Suprapubic skin (tissue), 4 donors: Measurements from ENCODE around the gene LRRTM3. TPM values are rescaled to one million over a fixed set of nuclear protein-coding genes. Genes with fewer than 3 reads are reported as not detected.

Source experiments
- DNase-seq, 2 donors: peaks; one replicate each; pipeline ENCODE4 v3.0.0-alpha.2; 2019; ENCODE audit warnings: low spot score in 2 of 2
- H3K27ac ChIP-seq: fragments of 200-600 bp; sonication (generic); one replicate; pipeline ENCODE4 v1.5.1; 2019
- H3K27me3 ChIP-seq: fragments of 200-600 bp; sonication (generic); one replicate; pipeline ENCODE4 v1.5.1; 2019
- H3K36me3 ChIP-seq: fragments of 200-600 bp; sonication (generic); one replicate; pipeline ENCODE4 v1.5.1; 2019
- H3K4me1 ChIP-seq: fragments of 200-600 bp; sonication (generic); one replicate; pipeline ENCODE4 v1.5.1; 2019
- H3K4me3 ChIP-seq: fragments of 200-600 bp; sonication (generic); one replicate; pipeline ENCODE4 v1.5.1; 2019; ENCODE audit warnings: mild to moderate bottlenecking
- H3K9me3 ChIP-seq: fragments of 200-600 bp; sonication (generic); one replicate; pipeline ENCODE4 v1.5.1; 2019
- EP300 ChIP-seq: sonication (generic); formaldehyde crosslinking; IDR thresholded peaks from one replicate; pipeline ENCODE4 v1.6.1; 2017; ENCODE audit warnings: antibody characterized with exemption
- POLR2A ChIP-seq, 2 donors: fragments of 450-650 bp; IDR thresholded peaks; one replicate each; pipeline ENCODE4 v1.6.1; 2017; ENCODE audit warnings: antibody characterized with exemption in 2 of 2, mild to moderate bottlenecking in 2 of 2, moderate library complexity in 2 of 2
- POLR2AphosphoS5 ChIP-seq, 3 donors: sonication (generic); formaldehyde crosslinking; IDR thresholded peaks; one replicate each; pipeline ENCODE4 v1.6.1; 2017; ENCODE audit warnings: antibody characterized with exemption in 3 of 3
- WGBS: methylation state at CpG from one replicate; pipeline ENCODE4 v1.1.5; 2018; 5-methylcytosine and 5-hydroxymethylcytosine counted together
- total RNA-seq, 4 donors: library from RNA; depleted of rRNA; stranded (reverse); fragments of >200 nt; gene quantifications; one replicate each; pipeline ENCODE4 v1.1.0, GENCODE V29; 2016
- TF ChIP-seq, protein P1 (sequence below), 2 donors: fragments of 200-600 bp in 1 of 2; fragments of 450-650 bp in 1 of 2; sonication (generic) in 1 of 2; IDR thresholded peaks; one replicate each; pipeline ENCODE4 v1.5.1; 2016 to 2019; ENCODE audit warnings: antibody characterized with exemption in 2 of 2, mild to moderate bottlenecking in 1 of 2, moderate library complexity in 1 of 2

Gene LRRTM3
- total RNA-seq, 4 donors from 2014 or later: not detected

DNA sequence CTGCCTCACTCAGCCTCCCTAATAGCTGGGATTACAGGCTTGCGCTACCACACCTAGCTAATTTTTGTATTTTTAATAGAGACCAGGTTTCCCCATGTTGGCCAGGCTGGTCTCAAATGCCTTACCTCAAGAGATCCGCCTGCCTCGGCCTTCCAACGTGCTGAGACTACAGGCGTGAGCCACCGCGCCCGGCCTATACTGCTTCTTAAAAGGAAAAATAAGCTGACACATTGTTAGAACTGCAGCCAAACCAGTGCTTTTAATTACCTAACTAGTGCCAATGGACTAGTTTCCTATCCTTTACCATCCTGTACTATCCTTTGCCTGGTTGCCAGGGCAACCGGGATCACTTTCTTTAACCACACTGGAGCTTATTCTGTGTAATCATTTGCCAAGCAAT, 108.0 kb downstream of the LRRTM3 start:
- H3K9me3 ChIP-seq: no peaks in the 10 kb centered on the region
- no peak for DNase-seq
- H3K4me3 ChIP-seq: no peak overlapping the region
- TF ChIP-seq POLR2A (IDR thresholded peaks at IDR 0.05) (no peak), EP300 (no peak), POLR2AphosphoS5 (IDR thresholded peaks at IDR 0.05) (no peak)
- TF ChIP-seq, protein P1, sequence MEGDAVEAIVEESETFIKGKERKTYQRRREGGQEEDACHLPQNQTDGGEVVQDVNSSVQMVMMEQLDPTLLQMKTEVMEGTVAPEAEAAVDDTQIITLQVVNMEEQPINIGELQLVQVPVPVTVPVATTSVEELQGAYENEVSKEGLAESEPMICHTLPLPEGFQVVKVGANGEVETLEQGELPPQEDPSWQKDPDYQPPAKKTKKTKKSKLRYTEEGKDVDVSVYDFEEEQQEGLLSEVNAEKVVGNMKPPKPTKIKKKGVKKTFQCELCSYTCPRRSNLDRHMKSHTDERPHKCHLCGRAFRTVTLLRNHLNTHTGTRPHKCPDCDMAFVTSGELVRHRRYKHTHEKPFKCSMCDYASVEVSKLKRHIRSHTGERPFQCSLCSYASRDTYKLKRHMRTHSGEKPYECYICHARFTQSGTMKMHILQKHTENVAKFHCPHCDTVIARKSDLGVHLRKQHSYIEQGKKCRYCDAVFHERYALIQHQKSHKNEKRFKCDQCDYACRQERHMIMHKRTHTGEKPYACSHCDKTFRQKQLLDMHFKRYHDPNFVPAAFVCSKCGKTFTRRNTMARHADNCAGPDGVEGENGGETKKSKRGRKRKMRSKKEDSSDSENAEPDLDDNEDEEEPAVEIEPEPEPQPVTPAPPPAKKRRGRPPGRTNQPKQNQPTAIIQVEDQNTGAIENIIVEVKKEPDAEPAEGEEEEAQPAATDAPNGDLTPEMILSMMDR (IDR thresholded peaks at IDR 0.05): no peak
- H3K27ac ChIP-seq: no peak overlapping the region
- H3K36me3 ChIP-seq: no peaks in the 10 kb centered on the region
- 93% methylated on average over 9 of the region's 9 CpGs for WGBS
- no peaks in the 10 kb centered on the region for H3K27me3 ChIP-seq
- no peaks in the 10 kb centered on the region for H3K4me1 ChIP-seq

DNA sequence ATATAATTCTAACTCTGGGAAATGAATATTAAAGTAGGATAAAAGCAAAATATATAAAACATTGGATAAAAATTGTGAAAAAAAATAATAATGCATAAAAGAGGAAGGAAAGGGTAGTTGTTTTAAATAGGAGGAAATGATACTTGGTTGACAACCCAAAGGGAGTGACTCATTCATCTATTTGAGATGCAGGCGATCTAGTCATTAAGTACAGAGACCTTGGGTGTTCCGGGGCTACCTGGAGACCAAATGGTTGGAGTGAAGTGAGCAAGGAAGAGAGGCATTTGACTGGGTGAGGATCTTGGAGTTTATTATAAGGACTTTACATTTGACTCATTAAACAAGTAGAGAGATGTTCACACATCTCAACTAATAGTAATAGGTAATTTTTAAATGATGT, 111.0 kb downstream of the LRRTM3 start:
- Histone ChIP-seq H3K27ac (no peak overlapping the region), H3K27me3 (no peaks in the 10 kb centered on the region), H3K4me1 (no peaks in the 10 kb centered on the region), H3K9me3 (no peaks in the 10 kb centered on the region), H3K4me3 (no peak overlapping the region), H3K36me3 (no peaks in the 10 kb centered on the region)
- no peak for DNase-seq
- TF ChIP-seq EP300 (no peak), POLR2AphosphoS5 (IDR thresholded peaks at IDR 0.05) (no peak), POLR2A (IDR thresholded peaks at IDR 0.05) (no peak)
- TF ChIP-seq, protein P1 (IDR thresholded peaks at IDR 0.05): no peak
- WGBS: 63% methylated on average over 2 of the region's 2 CpGs

DNA sequence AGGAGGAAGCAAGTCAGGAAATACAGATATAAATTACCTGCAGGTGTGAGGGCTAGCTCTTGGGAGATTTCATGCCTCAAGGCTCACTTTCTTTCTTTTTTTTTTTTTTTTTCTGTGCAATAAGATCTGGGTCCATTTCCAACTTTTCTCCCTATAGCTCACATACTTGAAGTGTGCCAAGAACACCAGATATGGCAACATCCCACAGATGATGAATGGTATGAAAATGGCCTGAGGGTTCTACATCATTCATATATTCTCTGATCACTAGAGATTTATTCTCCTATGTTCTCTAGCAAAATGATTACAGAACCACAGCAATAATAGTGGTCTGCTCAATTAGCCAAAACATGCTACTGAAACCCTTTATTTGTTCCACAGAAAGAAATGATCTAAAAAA, 117.2 kb downstream of the LRRTM3 start:
- Histone ChIP-seq H3K4me3 (no peak overlapping the region), H3K4me1 (no peaks in the 10 kb centered on the region), H3K27ac (no peak overlapping the region), H3K9me3 (no peaks in the 10 kb centered on the region), H3K36me3 (no peaks in the 10 kb centered on the region), H3K27me3 (no peaks in the 10 kb centered on the region)
- no peak for DNase-seq
- TF ChIP-seq EP300 (no peak), POLR2A (IDR thresholded peaks at IDR 0.05) (no peak), POLR2AphosphoS5 (IDR thresholded peaks at IDR 0.05) (no peak)
- TF ChIP-seq, protein P1 (IDR thresholded peaks at IDR 0.05): no peak

DNA sequence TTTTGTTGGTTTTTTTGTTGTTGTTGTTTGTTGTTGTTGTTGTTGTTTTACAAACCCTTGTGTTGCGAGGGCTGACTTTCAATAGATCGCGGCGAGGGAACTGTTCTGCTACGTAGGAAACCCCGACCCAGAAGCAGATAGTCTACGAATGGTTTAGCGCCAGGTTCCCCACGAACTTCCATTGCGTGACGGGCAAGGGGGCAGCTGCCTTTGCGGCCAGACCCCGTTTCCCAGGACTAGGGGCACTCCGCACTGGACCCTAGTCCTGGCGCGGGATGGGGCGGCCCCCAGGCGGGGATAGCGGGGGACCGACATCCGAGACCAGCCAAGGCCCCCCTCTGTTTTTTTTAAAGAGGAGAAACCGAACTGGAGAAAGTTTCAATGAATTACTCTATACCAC, 119.6 kb downstream of the LRRTM3 start:
- no peaks in the 10 kb centered on the region for H3K27me3 ChIP-seq
- WGBS: 94% methylated on average over 22 of the region's 22 CpGs
- DNase-seq: no peak

DNA sequence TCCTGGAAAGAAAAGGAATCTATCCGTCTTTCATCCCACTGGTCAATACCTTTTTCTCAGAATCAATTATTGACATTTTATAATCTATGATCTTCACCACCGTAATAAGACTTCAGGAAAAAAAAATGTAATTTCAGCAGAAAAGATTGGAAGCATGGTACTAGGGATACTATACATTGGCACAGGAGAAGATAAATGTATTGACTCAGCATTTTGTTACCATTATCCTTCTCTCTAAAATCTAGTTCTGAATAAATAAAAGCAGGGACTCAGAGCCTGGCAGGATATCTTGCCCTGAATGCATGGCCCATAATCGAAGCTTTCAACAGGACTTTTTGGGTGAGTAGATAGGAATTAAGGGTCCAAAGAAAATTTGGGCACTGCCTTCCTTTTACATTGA, 120.7 kb downstream of the LRRTM3 start:
- DNase-seq: no peak
- Histone ChIP-seq H3K27me3 (no peaks in the 10 kb centered on the region), H3K36me3 (no peaks in the 10 kb centered on the region), H3K27ac (no peak overlapping the region), H3K4me1 (no peaks in the 10 kb centered on the region), H3K9me3 (no peaks in the 10 kb centered on the region), H3K4me3 (no peak overlapping the region)
- TF ChIP-seq EP300 (no peak), POLR2AphosphoS5 (IDR thresholded peaks at IDR 0.05) (no peak), POLR2A (IDR thresholded peaks at IDR 0.05) (no peak)
- TF ChIP-seq, protein P1 (IDR thresholded peaks at IDR 0.05): no peak
- WGBS: 89% methylated on average over 3 of the region's 3 CpGs

More for the DNA sequence above, 119.6 kb downstream of the LRRTM3 start:
- no peaks in the 10 kb centered on the region for H3K4me1 ChIP-seq
- H3K27ac ChIP-seq: no peak overlapping the region
- no peaks in the 10 kb centered on the region for H3K36me3 ChIP-seq
- no peak for TF ChIP-seq POLR2A (IDR thresholded peaks at IDR 0.05)
- TF ChIP-seq POLR2AphosphoS5 (IDR thresholded peaks at IDR 0.05): no peak
- H3K9me3 ChIP-seq: no peaks in the 10 kb centered on the region
- no peak overlapping the region for H3K4me3 ChIP-seq

DNA sequence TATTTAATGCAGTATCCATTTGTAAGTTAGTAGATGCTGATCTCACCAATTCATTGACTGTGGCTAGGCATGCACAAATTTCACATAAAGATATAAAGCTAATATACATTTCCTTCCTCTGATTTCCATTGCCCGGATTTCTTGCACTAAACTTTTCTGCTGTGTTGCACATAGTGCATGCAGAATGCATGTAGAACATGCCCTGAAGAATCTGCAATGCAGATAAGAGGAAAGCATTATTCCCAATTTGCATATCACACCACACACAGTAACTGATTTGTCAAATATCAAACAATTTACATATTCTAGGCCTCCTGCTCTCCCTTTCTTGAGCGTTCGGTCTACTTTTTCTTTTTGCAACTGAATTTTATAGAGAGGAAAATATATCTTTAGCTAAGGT, 124.2 kb downstream of the LRRTM3 start:
- TF ChIP-seq POLR2AphosphoS5 (IDR thresholded peaks at IDR 0.05) (no peak), EP300 (no peak), POLR2A (IDR thresholded peaks at IDR 0.05) (no peak)
- TF ChIP-seq, protein P1 (IDR thresholded peaks at IDR 0.05): no peak
- H3K27me3 ChIP-seq: no peaks in the 10 kb centered on the region
- no peaks in the 10 kb centered on the region for H3K4me1 ChIP-seq
- 86% methylated on average over 3 of the region's 3 CpGs for WGBS
- DNase-seq: no peak
- no peak overlapping the region for H3K27ac ChIP-seq
- H3K4me3 ChIP-seq: no peak overlapping the region
- no peaks in the 10 kb centered on the region for H3K36me3 ChIP-seq
- no peaks in the 10 kb centered on the region for H3K9me3 ChIP-seq
